ENCODE data around the gene CENPH. TPM values are rescaled to one million over a fixed set of nuclear protein-coding genes. Genes with fewer than 3 reads are reported as not detected.
"Not testable (repeated sequence)": the region's sequence is repeated elsewhere in the genome, so short reads cannot be mapped to it uniquely, and the experiment has no call there.

CENPH gene
- polyA plus RNA-seq, 1 donor: 11.1 TPM

DNA sequence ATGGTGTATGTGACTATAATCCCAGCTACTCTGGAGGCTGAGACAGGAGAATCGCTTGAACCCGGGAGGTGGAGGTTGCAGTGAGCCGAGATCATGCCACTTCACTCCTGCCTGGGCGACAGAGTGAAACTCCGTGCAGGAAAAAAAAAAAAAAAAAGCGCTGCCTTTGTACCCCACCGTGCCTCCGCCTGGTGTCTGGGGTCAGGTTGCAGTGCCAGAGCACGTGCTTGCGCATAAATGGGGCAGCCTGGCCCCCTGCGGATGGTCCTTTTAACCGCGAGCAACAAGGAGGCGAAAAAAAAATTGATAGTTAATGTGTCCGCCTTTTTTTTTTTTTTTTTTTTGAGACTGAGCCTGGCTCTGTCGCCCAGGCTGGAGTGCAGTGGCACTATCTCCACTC, 28.7 kb upstream of the CENPH start:
- Histone ChIP-seq H3K4me3 (ENCODE audit: low read length) (no peak overlapping the region), H3K27me3 (ENCODE audit: control insufficient read depth, insufficient read depth, low read length) (no peaks in the 10 kb centered on the region), H3K9me3 (ENCODE audit: control insufficient read depth, low read depth, low read length) (no peaks in the 10 kb centered on the region), H3K27ac (ENCODE audit: low read length) (no peak overlapping the region), H3K36me3 (ENCODE audit: control insufficient read depth, insufficient read depth, low read length) (no peaks in the 10 kb centered on the region), H3K4me1 (ENCODE audit: control insufficient read depth, insufficient read depth, low read length) (no peaks in the 10 kb centered on the region)
- no peak for DNase-seq
- WGBS (ENCODE audit: insufficient coverage, low lambda C conversion rate): no CpG with 5 or more reads among the region's 16 CpGs

DNA sequence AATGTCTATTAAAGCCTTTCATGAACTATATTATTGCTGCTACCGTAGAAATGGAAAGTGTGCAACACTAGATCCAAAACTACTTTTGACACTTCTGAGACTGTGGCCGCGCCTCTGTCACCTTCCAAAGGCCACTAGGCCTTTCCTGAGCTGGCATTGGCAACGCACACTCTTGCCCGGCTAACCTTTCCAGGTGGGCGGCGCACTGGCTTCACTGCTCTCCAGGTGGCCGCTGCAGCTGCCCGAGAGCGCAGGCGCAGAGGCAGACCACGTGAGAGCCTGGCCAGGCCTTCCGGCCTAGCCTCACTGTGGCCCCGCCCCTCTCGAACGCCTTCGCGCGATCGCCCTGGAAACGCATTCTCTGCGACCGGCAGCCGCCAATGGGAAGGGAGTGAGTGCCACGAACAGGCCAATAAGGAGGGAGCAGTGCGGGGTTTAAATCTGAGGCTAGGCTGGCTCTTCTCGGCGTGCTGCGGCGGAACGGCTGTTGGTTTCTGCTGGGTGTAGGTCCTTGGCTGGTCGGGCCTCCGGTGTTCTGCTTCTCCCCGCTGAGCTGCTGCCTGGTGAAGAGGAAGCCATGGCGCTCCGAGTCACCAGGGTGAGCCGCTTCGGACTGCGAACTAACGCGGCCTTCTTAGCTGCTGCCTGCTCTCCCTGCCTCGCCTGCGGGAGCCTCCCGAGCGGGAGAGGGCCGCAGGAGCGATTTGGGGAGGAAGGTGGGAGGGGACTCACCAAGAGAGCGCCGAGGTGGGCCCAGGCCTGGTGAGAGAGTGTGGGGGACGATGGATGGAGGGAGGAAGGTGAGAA, 22.5 kb upstream of the CENPH start, which contains the start of gene CCNB1:
Gene CCNB1 (plus strand): TSS at position 465 of the 807 bp plus-strand sequence. CDS start 113 bp downstream, at position 578.
- peak; percentile 98 to 99 for DNase-seq
- WGBS (ENCODE audit: insufficient coverage, low lambda C conversion rate): no CpG with 5 or more reads among the region's 50 CpGs
- Histone ChIP-seq H3K27me3 (ENCODE audit: control insufficient read depth, insufficient read depth, low read length) (no peaks in the 10 kb centered on the region), H3K36me3 (ENCODE audit: control insufficient read depth, insufficient read depth, low read length) (no peaks in the 10 kb centered on the region), H3K9me3 (ENCODE audit: control insufficient read depth, low read depth, low read length) (no peaks in the 10 kb centered on the region), H3K4me1 (ENCODE audit: control insufficient read depth, insufficient read depth, low read length) (peaks cover 7% of the 10 kb centered on the region), H3K27ac (ENCODE audit: low read length) (peak within 1 kb of the TSS; percentile 40), H3K4me3 (ENCODE audit: low read length) (peak within 1 kb of the TSS; percentile 66)

DNA sequence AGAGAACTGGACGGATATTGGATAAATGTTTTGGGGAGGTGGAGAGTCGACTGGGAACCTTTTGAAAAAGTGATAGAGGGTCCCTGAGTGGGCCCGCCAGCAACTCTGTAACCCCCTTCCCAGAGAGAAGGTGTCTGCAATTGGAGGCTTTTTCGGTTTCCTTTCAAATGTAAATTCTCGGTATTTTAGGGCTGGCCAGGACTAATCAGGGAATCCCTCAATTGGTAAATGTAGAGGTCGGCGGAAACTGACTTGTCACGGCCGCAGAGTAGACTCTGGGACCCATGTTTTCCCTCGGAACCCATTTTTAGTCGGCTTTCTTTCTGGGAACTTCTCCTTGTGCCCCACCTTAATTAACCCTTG, 21.9 kb upstream of the CENPH start:
- peaks cover 7% of the 10 kb centered on the region for H3K4me1 ChIP-seq (ENCODE audit: control insufficient read depth, insufficient read depth, low read length)
- WGBS (ENCODE audit: insufficient coverage, low lambda C conversion rate): 0% methylated on average over 1 of the region's 11 CpGs
- H3K27ac ChIP-seq (ENCODE audit: low read length): peak overlapping the region; percentile 40
- H3K4me3 ChIP-seq (ENCODE audit: low read length): peak overlapping the region; percentile 66
- H3K9me3 ChIP-seq (ENCODE audit: control insufficient read depth, low read depth, low read length): no peaks in the 10 kb centered on the region
- H3K27me3 ChIP-seq (ENCODE audit: control insufficient read depth, insufficient read depth, low read length): no peaks in the 10 kb centered on the region
- peaks cover 2% of the 10 kb centered on the region for H3K36me3 ChIP-seq (ENCODE audit: control insufficient read depth, insufficient read depth, low read length)
- peak in 1 of 2 donors; percentile 15 for DNase-seq

GRCh38 chr5:69167929-69168328, 21.5 kb upstream of the CENPH start:
- no peak for DNase-seq
- H3K4me1 ChIP-seq (ENCODE audit: control insufficient read depth, insufficient read depth, low read length): peaks cover 7% of the 10 kb centered on the region
- peak overlapping the region; percentile 66 for H3K4me3 ChIP-seq (ENCODE audit: low read length)
- no peak overlapping the region for H3K27ac ChIP-seq (ENCODE audit: low read length)
- H3K36me3 ChIP-seq (ENCODE audit: control insufficient read depth, insufficient read depth, low read length): peaks cover 2% of the 10 kb centered on the region
- no peaks in the 10 kb centered on the region for H3K9me3 ChIP-seq (ENCODE audit: control insufficient read depth, low read depth, low read length)
- 100% methylated on average over 1 of the region's 8 CpGs for WGBS (ENCODE audit: insufficient coverage, low lambda C conversion rate)
- no peaks in the 10 kb centered on the region for H3K27me3 ChIP-seq (ENCODE audit: control insufficient read depth, insufficient read depth, low read length)

- Histone ChIP-seq H3K4me3 (ENCODE audit: low read length) (no peak overlapping the region), H3K27me3 (ENCODE audit: control insufficient read depth, insufficient read depth, low read length) (no peaks in the 10 kb centered on the region), H3K27ac (ENCODE audit: low read length) (no peak overlapping the region), H3K36me3 (ENCODE audit: control insufficient read depth, insufficient read depth, low read length) (peaks cover 23% of the 10 kb centered on the region), H3K4me1 (ENCODE audit: control insufficient read depth, insufficient read depth, low read length) (peaks cover 7% of the 10 kb centered on the region), H3K9me3 (ENCODE audit: control insufficient read depth, low read depth, low read length) (no peaks in the 10 kb centered on the region)
- no peak for DNase-seq
- WGBS (ENCODE audit: insufficient coverage, low lambda C conversion rate): no CpG with 5 or more reads among the region's 1 CpG
Observed at GRCh38 chr5:69170495-69170894, 18.9 kb upstream of the CENPH start.

DNA sequence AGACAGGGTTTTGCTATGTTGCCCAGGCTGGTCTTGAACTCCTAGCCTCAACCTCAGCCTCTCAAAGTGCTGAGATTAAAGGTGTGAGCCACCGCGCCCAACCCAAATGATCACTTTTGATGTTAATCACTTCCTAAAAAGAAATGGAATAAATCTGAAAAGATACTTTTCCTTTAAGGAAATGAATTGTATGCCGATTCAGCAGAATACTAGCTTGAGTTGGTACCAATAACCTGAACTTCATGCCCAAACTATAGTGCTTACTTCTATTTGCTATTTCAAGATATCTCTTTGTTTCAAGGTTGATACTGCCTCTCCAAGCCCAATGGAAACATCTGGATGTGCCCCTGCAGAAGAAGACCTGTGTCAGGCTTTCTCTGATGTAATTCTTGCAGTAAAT, 18.4 kb upstream of the CENPH start:
- Histone ChIP-seq H3K4me3 (ENCODE audit: low read length) (no peak overlapping the region), H3K27me3 (ENCODE audit: control insufficient read depth, insufficient read depth, low read length) (no peaks in the 10 kb centered on the region), H3K4me1 (ENCODE audit: control insufficient read depth, insufficient read depth, low read length) (peaks cover 7% of the 10 kb centered on the region), H3K9me3 (ENCODE audit: control insufficient read depth, low read depth, low read length) (no peaks in the 10 kb centered on the region), H3K27ac (ENCODE audit: low read length) (no peak overlapping the region), H3K36me3 (ENCODE audit: control insufficient read depth, insufficient read depth, low read length) (peaks cover 26% of the 10 kb centered on the region)
- no peak for DNase-seq
- WGBS (ENCODE audit: insufficient coverage, low lambda C conversion rate): no CpG with 5 or more reads among the region's 3 CpGs

GRCh38 chr5:69181659-69182293, 7.6 kb upstream of the CENPH start:
- not testable (repeated sequence) for H3K36me3 ChIP-seq (ENCODE audit: control insufficient read depth, insufficient read depth, low read length); H3K27me3 ChIP-seq (ENCODE audit: control insufficient read depth, insufficient read depth, low read length); H3K4me3 ChIP-seq (ENCODE audit: low read length); H3K9me3 ChIP-seq (ENCODE audit: control insufficient read depth, low read depth, low read length); H3K4me1 ChIP-seq (ENCODE audit: control insufficient read depth, insufficient read depth, low read length); DNase-seq; H3K27ac ChIP-seq (ENCODE audit: low read length)
- WGBS (ENCODE audit: insufficient coverage, low lambda C conversion rate): 100% methylated on average over 2 of the region's 15 CpGs

GRCh38 chr5:69184621-69185020, 4.8 kb upstream of the CENPH start:
- Histone ChIP-seq H3K4me3 (ENCODE audit: low read length) (no peak overlapping the region), H3K4me1 (ENCODE audit: control insufficient read depth, insufficient read depth, low read length) (peaks cover 3% of the 10 kb centered on the region), H3K36me3 (ENCODE audit: control insufficient read depth, insufficient read depth, low read length) (no peaks in the 10 kb centered on the region), H3K27ac (ENCODE audit: low read length) (no peak overlapping the region), H3K9me3 (ENCODE audit: control insufficient read depth, low read depth, low read length) (no peaks in the 10 kb centered on the region), H3K27me3 (ENCODE audit: control insufficient read depth, insufficient read depth, low read length) (no peaks in the 10 kb centered on the region)
- DNase-seq: no peak
- WGBS (ENCODE audit: insufficient coverage, low lambda C conversion rate): no CpG with 5 or more reads among the region's 1 CpG

GRCh38 chr5:69187342-69187741, 2.0 kb upstream of the CENPH start:
- Histone ChIP-seq H3K27ac (ENCODE audit: low read length) (no peak overlapping the region), H3K36me3 (ENCODE audit: control insufficient read depth, insufficient read depth, low read length) (no peaks in the 10 kb centered on the region), H3K4me1 (ENCODE audit: control insufficient read depth, insufficient read depth, low read length) (peaks cover 3% of the 10 kb centered on the region), H3K4me3 (ENCODE audit: low read length) (no peak overlapping the region), H3K27me3 (ENCODE audit: control insufficient read depth, insufficient read depth, low read length) (no peaks in the 10 kb centered on the region), H3K9me3 (ENCODE audit: control insufficient read depth, low read depth, low read length) (no peaks in the 10 kb centered on the region)
- no CpG with 5 or more reads among the region's 2 CpGs for WGBS (ENCODE audit: insufficient coverage, low lambda C conversion rate)
- no peak for DNase-seq

DNA sequence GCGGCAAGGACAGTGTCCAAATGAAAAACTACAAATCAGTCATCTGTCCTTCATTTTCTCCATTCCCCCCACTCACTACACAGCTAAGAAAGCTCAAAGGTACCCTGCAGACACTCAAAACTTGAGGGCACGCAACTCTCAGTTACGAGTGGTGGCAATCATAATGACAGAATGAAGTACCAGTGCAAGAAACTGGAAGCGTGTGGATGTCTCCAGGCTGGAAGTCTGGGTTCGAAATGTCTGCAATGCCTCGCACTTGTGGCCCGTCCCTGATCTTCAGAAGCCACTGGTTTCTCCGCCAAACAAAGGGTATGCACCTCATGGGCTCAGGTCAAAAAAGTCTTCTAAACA, 597 bp upstream of the CENPH start:
- H3K4me1 ChIP-seq (ENCODE audit: control insufficient read depth, insufficient read depth, low read length): peaks cover 3% of the 10 kb centered on the region
- H3K4me3 ChIP-seq (ENCODE audit: low read length): peak overlapping the region; percentile 61
- no peaks in the 10 kb centered on the region for H3K27me3 ChIP-seq (ENCODE audit: control insufficient read depth, insufficient read depth, low read length)
- peak overlapping the region; percentile 68 for H3K27ac ChIP-seq (ENCODE audit: low read length)
- DNase-seq: no peak
- WGBS (ENCODE audit: insufficient coverage, low lambda C conversion rate): no CpG with 5 or more reads among the region's 8 CpGs
- H3K9me3 ChIP-seq (ENCODE audit: control insufficient read depth, low read depth, low read length): no peaks in the 10 kb centered on the region
- peaks cover 2% of the 10 kb centered on the region for H3K36me3 ChIP-seq (ENCODE audit: control insufficient read depth, insufficient read depth, low read length)

All from large intestine (tissue), 3 donors.